ENCODE data around the gene NEU2.

The NEU2 gene

DNA sequence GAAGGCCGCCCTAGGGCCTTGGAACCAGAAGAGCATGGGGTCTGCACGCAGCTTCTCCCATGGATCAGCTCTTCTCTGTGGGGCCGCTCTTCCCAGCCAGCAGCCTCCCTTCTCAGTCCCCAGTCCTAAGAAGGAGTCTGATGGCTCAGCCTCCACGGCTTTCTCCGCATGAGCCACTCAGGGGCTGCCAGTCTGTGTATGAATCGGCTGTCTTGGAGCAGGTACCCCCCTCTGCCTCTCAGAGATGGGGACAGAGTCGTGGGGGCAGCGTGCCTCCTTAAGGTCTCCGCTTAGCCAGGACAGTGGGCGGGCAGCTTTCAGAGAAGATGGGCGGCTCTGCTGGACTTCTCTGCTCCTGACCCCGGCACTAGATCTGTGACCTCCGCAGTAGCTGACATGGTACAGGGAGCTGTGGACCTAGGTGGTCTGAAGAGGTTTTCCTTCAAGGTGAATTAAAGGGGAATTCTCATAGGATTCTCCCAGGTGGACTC, 49.3 kb downstream of the NEU2 start:
- H3K36me3 ChIP-seq = no peaks in the 10 kb centered on the region
- no peak overlapping the region for H3K27ac ChIP-seq
- no peak overlapping the region for H3K4me3 ChIP-seq (ENCODE audit: low read depth, low read length)

GRCh38 chr2:233082222-233082930, 49.9 kb downstream of the NEU2 start:
- TF ChIP-seq, protein P1, sequence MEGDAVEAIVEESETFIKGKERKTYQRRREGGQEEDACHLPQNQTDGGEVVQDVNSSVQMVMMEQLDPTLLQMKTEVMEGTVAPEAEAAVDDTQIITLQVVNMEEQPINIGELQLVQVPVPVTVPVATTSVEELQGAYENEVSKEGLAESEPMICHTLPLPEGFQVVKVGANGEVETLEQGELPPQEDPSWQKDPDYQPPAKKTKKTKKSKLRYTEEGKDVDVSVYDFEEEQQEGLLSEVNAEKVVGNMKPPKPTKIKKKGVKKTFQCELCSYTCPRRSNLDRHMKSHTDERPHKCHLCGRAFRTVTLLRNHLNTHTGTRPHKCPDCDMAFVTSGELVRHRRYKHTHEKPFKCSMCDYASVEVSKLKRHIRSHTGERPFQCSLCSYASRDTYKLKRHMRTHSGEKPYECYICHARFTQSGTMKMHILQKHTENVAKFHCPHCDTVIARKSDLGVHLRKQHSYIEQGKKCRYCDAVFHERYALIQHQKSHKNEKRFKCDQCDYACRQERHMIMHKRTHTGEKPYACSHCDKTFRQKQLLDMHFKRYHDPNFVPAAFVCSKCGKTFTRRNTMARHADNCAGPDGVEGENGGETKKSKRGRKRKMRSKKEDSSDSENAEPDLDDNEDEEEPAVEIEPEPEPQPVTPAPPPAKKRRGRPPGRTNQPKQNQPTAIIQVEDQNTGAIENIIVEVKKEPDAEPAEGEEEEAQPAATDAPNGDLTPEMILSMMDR (IDR thresholded peaks at IDR 0.05; ENCODE audit: low read depth, low read length) = no peak
- no peaks in the 10 kb centered on the region for H3K27me3 ChIP-seq (ENCODE audit: insufficient read depth, low read depth, severe bottlenecking)
- no peak overlapping the region for H3K4me3 ChIP-seq (ENCODE audit: low read depth, low read length)
- no peaks in the 10 kb centered on the region for H3K9me3 ChIP-seq (ENCODE audit: severe bottlenecking)
- no peaks in the 10 kb centered on the region for H3K36me3 ChIP-seq
- no peak overlapping the region for H3K27ac ChIP-seq
- DNase-seq = no peak

More for the DNA sequence above, 49.3 kb downstream of the NEU2 start:
- no peak for DNase-seq
- H3K27me3 ChIP-seq (ENCODE audit: insufficient read depth, low read depth, severe bottlenecking) = no peaks in the 10 kb centered on the region
- no peaks in the 10 kb centered on the region for H3K9me3 ChIP-seq (ENCODE audit: severe bottlenecking)
- TF ChIP-seq, protein P1 (IDR thresholded peaks at IDR 0.05; ENCODE audit: low read depth, low read length) = no peak

DNA sequence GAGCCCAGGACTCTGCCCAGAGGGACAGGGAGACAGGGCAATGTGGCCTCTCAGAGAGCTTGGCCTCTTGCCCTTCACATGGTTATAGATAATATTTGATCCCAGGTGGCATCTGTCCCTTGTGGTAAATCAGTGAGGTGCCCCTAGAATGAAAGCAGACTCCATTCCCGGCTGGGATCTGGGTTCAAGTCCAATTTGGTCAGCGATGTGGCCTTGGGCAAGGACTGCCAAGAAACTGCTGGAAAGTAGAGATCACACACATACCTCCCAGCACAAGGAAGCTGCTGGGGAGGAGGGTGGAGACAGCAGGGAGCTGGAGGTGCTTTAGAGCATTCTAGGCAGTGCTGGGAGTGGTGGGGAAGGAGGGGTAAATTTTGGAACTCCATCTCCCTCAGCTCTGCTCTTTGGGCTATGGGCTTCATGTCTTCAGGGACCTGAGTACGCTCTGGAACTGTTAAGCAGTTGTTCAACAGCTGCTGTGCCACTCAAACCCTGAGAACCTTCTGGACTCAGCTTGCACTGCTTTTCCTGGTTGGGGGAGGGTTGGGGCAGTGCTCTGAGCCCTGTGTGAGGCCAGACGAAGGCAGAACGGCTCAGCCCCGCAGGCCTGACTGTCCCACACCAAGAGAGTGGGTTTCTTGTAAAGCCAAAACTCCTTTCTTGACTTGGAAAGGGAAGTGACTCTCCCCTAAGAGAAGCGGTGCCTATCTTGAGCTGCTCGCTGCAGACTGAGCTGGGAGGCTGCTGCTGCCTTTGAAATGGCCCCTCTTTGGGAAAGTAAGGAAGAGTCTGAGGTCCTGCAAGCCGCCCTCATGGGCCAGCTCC, 50.7 kb downstream of the NEU2 start:
- TF ChIP-seq, protein P1 (IDR thresholded peaks at IDR 0.05; ENCODE audit: low read depth, low read length) = no peak
- DNase-seq = no peak
- H3K27me3 ChIP-seq (ENCODE audit: insufficient read depth, low read depth, severe bottlenecking) = no peaks in the 10 kb centered on the region
- H3K27ac ChIP-seq = no peak overlapping the region
- no peaks in the 10 kb centered on the region for H3K9me3 ChIP-seq (ENCODE audit: severe bottlenecking)
- no peaks in the 10 kb centered on the region for H3K36me3 ChIP-seq
- no peak overlapping the region for H3K4me3 ChIP-seq (ENCODE audit: low read depth, low read length)

- Histone ChIP-seq H3K27ac (no peak overlapping the region), H3K36me3 (no peaks in the 10 kb centered on the region), H3K27me3 (ENCODE audit: insufficient read depth, low read depth, severe bottlenecking) (no peaks in the 10 kb centered on the region), H3K9me3 (ENCODE audit: severe bottlenecking) (no peaks in the 10 kb centered on the region), H3K4me3 (ENCODE audit: low read depth, low read length) (no peak overlapping the region)
- TF ChIP-seq, protein P1 (IDR thresholded peaks at IDR 0.05; ENCODE audit: low read depth, low read length) = no peak
- no peak for DNase-seq
These were observed 51.3 kb downstream of the NEU2 start for GRCh38 chr2:233083782-233084181.

DNA sequence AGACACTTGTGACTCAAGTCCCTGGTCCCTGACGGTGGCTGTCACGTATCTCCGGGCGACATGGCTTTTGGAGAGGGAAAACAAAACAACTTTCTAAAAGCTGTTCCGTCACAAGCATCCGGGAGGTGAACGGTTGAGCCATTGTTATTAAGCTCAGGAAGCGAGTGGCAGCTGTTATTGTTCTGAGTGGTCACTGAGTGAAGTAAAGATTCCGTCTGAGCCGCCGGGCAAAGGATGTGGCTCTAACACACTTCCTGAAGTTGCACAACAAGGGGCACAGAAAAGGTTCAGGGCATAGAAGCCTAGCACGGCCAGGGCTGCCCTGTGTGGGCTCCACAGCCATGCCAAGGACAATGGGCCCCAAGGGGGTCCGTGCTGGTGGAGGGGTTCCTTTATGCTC, 52.0 kb downstream of the NEU2 start:
- Histone ChIP-seq H3K27ac (no peak overlapping the region), H3K4me3 (ENCODE audit: low read depth, low read length) (no peak overlapping the region), H3K36me3 (no peaks in the 10 kb centered on the region), H3K27me3 (ENCODE audit: insufficient read depth, low read depth, severe bottlenecking) (no peaks in the 10 kb centered on the region), H3K9me3 (ENCODE audit: severe bottlenecking) (no peaks in the 10 kb centered on the region)
- TF ChIP-seq, protein P1 (IDR thresholded peaks at IDR 0.05; ENCODE audit: low read depth, low read length) = no peak
- no peak for DNase-seq

All from WERI-Rb-1 (cell line).